ENCODE results near the gene LRP2. TPM values are rescaled to one million over a fixed set of nuclear protein-coding genes. Genes with fewer than 3 reads are reported as not detected.

LRP2 gene
- total and polyA plus RNA-seq, 10 of the 15 experiments (the other 5 are each of a cell fraction or from before 2014, with no cell fraction given), result 0.01 to 0.19 (median 0.06) TPM; not detected in 5

DNA sequence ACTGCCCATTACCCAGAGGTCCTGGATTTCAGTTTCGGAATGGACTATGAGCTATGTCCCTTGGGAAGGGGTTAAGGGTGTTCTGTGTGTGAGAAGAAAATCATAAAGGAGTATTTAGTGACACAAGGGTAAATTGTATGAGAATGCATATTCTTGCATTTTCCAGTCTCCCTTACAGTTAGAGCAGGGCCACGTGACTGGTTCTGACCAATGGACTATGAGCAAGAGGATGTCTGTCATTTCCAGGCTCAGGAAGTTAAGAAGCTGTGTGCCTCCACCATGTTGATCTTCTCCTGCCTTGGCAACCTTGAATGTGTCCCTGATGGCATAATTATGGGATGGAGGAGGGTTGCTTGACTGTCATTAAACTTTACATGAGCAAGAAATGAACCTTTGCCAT, 198.0 kb downstream of the LRP2 start:
- ChIA-PET CTCF (no interaction called here), RAD21 (ENCODE audit: unreplicated experiment) (no interaction called here), SMC1A (ENCODE audit: uncharacterized antibody, unreplicated experiment) (no interaction called here), POLR2A (no interaction called here)
- DNase-seq (ENCODE audit: low read depth, low spot score) (no peak), FAIRE-seq (no peak), ATAC-seq (no peak)
- Histone ChIP-seq H3K9ac (ENCODE audit: control insufficient read depth, insufficient read depth, low read length) (no peak overlapping the region), H3K4me3 (no peak overlapping the region), H3K4me2 (ENCODE audit: control insufficient read depth, insufficient read depth) (no peak overlapping the region), H3K36me3 (ENCODE audit: control insufficient read depth in 2 of 2, insufficient read depth in 2 of 2, low read length in 1 of 2) (no peaks in the 10 kb centered on the region), H4K20me1 (ENCODE audit: control insufficient read depth, insufficient read depth) (no peaks in the 10 kb centered on the region), H3K4me1 (ENCODE audit: control insufficient read depth, insufficient read depth, low read length) (no peaks in the 10 kb centered on the region), H3K79me2 (ENCODE audit: control insufficient read depth, insufficient read depth, low read length) (no peaks in the 10 kb centered on the region), H3K27me3 (replicated peaks in 1 of 2; ENCODE audit: control insufficient read depth in 2 of 2, insufficient read depth in 2 of 2, low read length in 1 of 2) (no peaks in the 10 kb centered on the region), H3K9me3 (replicated peaks; ENCODE audit: control insufficient read depth, insufficient read depth, low read length) (no peaks in the 10 kb centered on the region), H3K27ac (ENCODE audit: control insufficient read depth, insufficient read depth) (no peak overlapping the region), H2AFZ (ENCODE audit: control insufficient read depth, low read depth, low read length) (no peak overlapping the region)
- no TSS peak for BruUV-seq (replicated peaks)
- intact Hi-C loops (cut with micrococcal nuclease; ENCODE audit: unreplicated experiment), result no loop called here
- 6% methylated on average over 2 of the region's 2 CpGs for whole genome bisulfite sequencing (ENCODE audit: insufficient coverage, insufficient replicate concordance, low lambda C conversion rate, missing lambda C conversion rate)
- TF ChIP-seq, protein P1, sequence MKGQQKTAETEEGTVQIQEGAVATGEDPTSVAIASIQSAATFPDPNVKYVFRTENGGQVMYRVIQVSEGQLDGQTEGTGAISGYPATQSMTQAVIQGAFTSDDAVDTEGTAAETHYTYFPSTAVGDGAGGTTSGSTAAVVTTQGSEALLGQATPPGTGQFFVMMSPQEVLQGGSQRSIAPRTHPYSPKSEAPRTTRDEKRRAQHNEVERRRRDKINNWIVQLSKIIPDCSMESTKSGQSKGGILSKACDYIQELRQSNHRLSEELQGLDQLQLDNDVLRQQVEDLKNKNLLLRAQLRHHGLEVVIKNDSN (IDR thresholded peaks at IDR 0.05; ENCODE audit: borderline replicate concordance, extremely low read length, insufficient read depth, low read depth, low read length), result peak; percentile 46
- TF ChIP-seq NFYB (IDR thresholded peaks at IDR 0.05; ENCODE audit: insufficient read depth, low read depth, low read length) (0 out of 2 replicates have a peak, but pooled peaks have one; percentile 10), SRF (IDR thresholded peaks at IDR 0.05; ENCODE audit: low read depth in 2 of 2, low read length in 2 of 2) (no peak), BRCA1 (IDR thresholded peaks at IDR 0.05; ENCODE audit: low read depth, low read length) (no peak)
- in situ Hi-C loops (cut with MboI), result no loop called here

DNA sequence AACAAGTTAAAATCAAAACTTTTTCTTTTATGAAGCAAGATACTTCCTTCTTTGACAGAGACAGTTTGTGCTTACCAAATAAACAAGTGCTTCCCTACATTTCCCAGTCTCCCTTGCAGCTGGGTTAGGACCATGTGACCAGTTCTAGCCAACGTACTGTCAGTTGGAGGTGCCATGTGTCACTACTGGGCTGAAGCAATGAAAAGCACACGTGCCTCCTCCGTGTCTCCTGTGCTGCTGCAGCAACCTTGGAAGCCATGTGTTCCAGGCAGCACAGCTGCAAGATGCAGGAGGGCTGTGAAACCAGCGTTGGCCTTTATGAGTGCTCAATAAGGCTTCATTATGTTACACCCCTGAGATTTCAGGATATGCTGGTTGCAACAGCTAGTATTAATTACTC, 199.7 kb downstream of the LRP2 start:
- no peaks in the 10 kb centered on the region for H4K20me1 ChIP-seq (ENCODE audit: control insufficient read depth, insufficient read depth)
- H3K79me2 ChIP-seq (ENCODE audit: control insufficient read depth, insufficient read depth, low read length), result no peaks in the 10 kb centered on the region
- H3K27me3 ChIP-seq (replicated peaks in 1 of 2; ENCODE audit: control insufficient read depth in 2 of 2, insufficient read depth in 2 of 2, low read length in 1 of 2), result no peaks in the 10 kb centered on the region
- H3K36me3 ChIP-seq (ENCODE audit: control insufficient read depth in 2 of 2, insufficient read depth in 2 of 2, low read length in 1 of 2), result no peaks in the 10 kb centered on the region
- H2AFZ ChIP-seq (ENCODE audit: control insufficient read depth, low read depth, low read length), result no peak overlapping the region
- H3K4me3 ChIP-seq, result no peak overlapping the region
- in situ Hi-C loops (cut with MboI) (no loop called here), intact Hi-C loops (cut with micrococcal nuclease; ENCODE audit: unreplicated experiment) (no loop called here)
- no peak for ATAC-seq
- H3K4me1 ChIP-seq (ENCODE audit: control insufficient read depth, insufficient read depth, low read length), result no peaks in the 10 kb centered on the region
- SMC1A ChIA-PET (ENCODE audit: uncharacterized antibody, unreplicated experiment), result no interaction called here
- no peak overlapping the region for H3K9ac ChIP-seq (ENCODE audit: control insufficient read depth, insufficient read depth, low read length)
- POLR2A ChIA-PET, result no interaction called here
- BruUV-seq (replicated peaks), result no TSS peak
- WGBS (ENCODE audit: insufficient coverage, insufficient replicate concordance, low lambda C conversion rate, missing lambda C conversion rate), result 34% methylated on average over 4 of the region's 4 CpGs
- no peak for FAIRE-seq
- RAD21 ChIA-PET (ENCODE audit: unreplicated experiment), result no interaction called here
- H3K4me2 ChIP-seq (ENCODE audit: control insufficient read depth, insufficient read depth), result no peak overlapping the region
- TF ChIP-seq, protein P2, sequence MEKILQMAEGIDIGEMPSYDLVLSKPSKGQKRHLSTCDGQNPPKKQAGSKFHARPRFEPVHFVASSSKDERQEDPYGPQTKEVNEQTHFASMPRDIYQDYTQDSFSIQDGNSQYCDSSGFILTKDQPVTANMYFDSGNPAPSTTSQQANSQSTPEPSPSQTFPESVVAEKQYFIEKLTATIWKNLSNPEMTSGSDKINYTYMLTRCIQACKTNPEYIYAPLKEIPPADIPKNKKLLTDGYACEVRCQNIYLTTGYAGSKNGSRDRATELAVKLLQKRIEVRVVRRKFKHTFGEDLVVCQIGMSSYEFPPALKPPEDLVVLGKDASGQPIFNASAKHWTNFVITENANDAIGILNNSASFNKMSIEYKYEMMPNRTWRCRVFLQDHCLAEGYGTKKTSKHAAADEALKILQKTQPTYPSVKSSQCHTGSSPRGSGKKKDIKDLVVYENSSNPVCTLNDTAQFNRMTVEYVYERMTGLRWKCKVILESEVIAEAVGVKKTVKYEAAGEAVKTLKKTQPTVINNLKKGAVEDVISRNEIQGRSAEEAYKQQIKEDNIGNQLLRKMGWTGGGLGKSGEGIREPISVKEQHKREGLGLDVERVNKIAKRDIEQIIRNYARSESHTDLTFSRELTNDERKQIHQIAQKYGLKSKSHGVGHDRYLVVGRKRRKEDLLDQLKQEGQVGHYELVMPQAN (conservative IDR thresholded peaks at IDR 0.05), result no peak
- TF ChIP-seq, protein P3, sequence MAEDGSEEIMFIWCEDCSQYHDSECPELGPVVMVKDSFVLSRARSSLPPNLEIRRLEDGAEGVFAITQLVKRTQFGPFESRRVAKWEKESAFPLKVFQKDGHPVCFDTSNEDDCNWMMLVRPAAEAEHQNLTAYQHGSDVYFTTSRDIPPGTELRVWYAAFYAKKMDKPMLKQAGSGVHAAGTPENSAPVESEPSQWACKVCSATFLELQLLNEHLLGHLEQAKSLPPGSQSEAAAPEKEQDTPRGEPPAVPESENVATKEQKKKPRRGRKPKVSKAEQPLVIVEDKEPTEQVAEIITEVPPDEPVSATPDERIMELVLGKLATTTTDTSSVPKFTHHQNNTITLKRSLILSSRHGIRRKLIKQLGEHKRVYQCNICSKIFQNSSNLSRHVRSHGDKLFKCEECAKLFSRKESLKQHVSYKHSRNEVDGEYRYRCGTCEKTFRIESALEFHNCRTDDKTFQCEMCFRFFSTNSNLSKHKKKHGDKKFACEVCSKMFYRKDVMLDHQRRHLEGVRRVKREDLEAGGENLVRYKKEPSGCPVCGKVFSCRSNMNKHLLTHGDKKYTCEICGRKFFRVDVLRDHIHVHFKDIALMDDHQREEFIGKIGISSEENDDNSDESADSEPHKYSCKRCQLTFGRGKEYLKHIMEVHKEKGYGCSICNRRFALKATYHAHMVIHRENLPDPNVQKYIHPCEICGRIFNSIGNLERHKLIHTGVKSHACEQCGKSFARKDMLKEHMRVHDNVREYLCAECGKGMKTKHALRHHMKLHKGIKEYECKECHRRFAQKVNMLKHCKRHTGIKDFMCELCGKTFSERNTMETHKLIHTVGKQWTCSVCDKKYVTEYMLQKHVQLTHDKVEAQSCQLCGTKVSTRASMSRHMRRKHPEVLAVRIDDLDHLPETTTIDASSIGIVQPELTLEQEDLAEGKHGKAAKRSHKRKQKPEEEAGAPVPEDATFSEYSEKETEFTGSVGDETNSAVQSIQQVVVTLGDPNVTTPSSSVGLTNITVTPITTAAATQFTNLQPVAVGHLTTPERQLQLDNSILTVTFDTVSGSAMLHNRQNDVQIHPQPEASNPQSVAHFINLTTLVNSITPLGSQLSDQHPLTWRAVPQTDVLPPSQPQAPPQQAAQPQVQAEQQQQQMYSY (CRISPR knock-in tag; IDR thresholded peaks at IDR 0.05), result no peak
- TF ChIP-seq ZSCAN29 (IDR thresholded peaks at IDR 0.05) (no peak), STAT3 (IDR thresholded peaks at IDR 0.05; ENCODE audit: low read depth, low read length) (no peak), ZNF217 (IDR thresholded peaks at IDR 0.05) (no peak), SMC3 (IDR thresholded peaks at IDR 0.05; ENCODE audit: borderline replicate concordance, low read length) (no peak), NFYB (IDR thresholded peaks at IDR 0.05; ENCODE audit: insufficient read depth, low read depth, low read length) (no peak), NFXL1 (IDR thresholded peaks at IDR 0.05; ENCODE audit: borderline replicate concordance) (no peak), MTA3 (IDR thresholded peaks at IDR 0.05; ENCODE audit: borderline replicate concordance, low read length) (no peak)
- DNase-seq (ENCODE audit: low read depth, low spot score), result no peak
- H3K27ac ChIP-seq (ENCODE audit: control insufficient read depth, insufficient read depth), result no peak overlapping the region
- H3K9me3 ChIP-seq (replicated peaks; ENCODE audit: control insufficient read depth, insufficient read depth, low read length), result no peaks in the 10 kb centered on the region
- CTCF ChIA-PET, result no interaction called here

Data from GM12878 (cell line).